IMR-90 (cell line): ENCODE measurements around the gene TK2. TPM values are rescaled to one million over a fixed set of nuclear protein-coding genes. Genes with fewer than 3 reads are reported as not detected.

ENCODE experiments used
- ATAC-seq: fragments of 200-7000 bp; cut with Tn5 transposase; 2 replicates; pipeline ENCODE4 v1.9.1; 2020; ENCODE audit warnings: low read depth, mild to moderate bottlenecking, moderate library complexity
- BruUV-seq: library from RNA; stranded (reverse); fragments of 400-500 nt; replicated peaks from 2 replicates; lab custom pipeline; 2021; lab: Mats Ljungman, UMichigan
- CTCF ChIA-PET: fragments of 300-600 bp; formaldehyde crosslinking; extraction: SDS; loops from one replicate; lab custom pipeline; 2021; ENCODE audit warnings: antibody characterized with exemption; lab: Yijun Ruan, JAX
- POLR2A ChIA-PET: fragments of 300-600 bp; sonication (Branson Sonifier 250); formaldehyde crosslinking; loops from one replicate; lab custom pipeline; 2022; ENCODE audit warnings: antibody characterized with exemption; ENCODE audit not compliant: unreplicated experiment; lab: Charles Lee
- DNase-seq: peaks from one replicate; pipeline ENCODE4 v3.0.0; 2013
- H2AFZ ChIP-seq: replicated peaks from 2 replicates; pipeline ENCODE3; 2013; ENCODE audit warnings: low read length, mild to moderate bottlenecking; ENCODE audit not compliant: poor library complexity
- H2AK5ac ChIP-seq: 2 replicates; pipeline ENCODE4 v1.6.1; 2013; ENCODE audit warnings: low read depth, low read length, inconsistent platforms
- H2AK9ac ChIP-seq: replicated peaks from 2 replicates; pipeline ENCODE3; 2013; ENCODE audit warnings: mild to moderate bottlenecking, low read depth, low read length, moderate library complexity; ENCODE audit not compliant: poor library complexity
- H2BK120ac ChIP-seq: 2 replicates; pipeline ENCODE4 v1.6.1; 2013; ENCODE audit warnings: low read depth, low read length, inconsistent platforms
- H2BK15ac ChIP-seq: 3 replicates; pipeline ENCODE4 v1.6.1; 2013; ENCODE audit warnings: low read depth, low read length, inconsistent platforms
- H2BK20ac ChIP-seq: 2 replicates; pipeline ENCODE4 v1.6.1; 2013; ENCODE audit warnings: low read depth, mild to moderate bottlenecking, inconsistent platforms, low read length, moderate library complexity
- H2BK5ac ChIP-seq: 2 replicates; pipeline ENCODE4 v1.6.1; 2013; ENCODE audit warnings: mild to moderate bottlenecking, low read depth, low read length, inconsistent platforms; ENCODE audit not compliant: poor library complexity, severe bottlenecking
- H3K14ac ChIP-seq: replicated peaks from 2 replicates; pipeline ENCODE4 v1.6.1; 2013; ENCODE audit warnings: low read depth, low read length, inconsistent platforms
- H3K18ac ChIP-seq: 2 replicates; pipeline ENCODE4 v1.6.1; 2013; ENCODE audit warnings: low read depth, low read length, control low read depth
- H3K23ac ChIP-seq: 2 replicates; pipeline ENCODE4 v1.6.1; 2013; ENCODE audit warnings: low read depth, low read length, inconsistent platforms
- H3K27ac ChIP-seq: 2 replicates; pipeline ENCODE4 v1.5.1; 2013; ENCODE audit warnings: mild to moderate bottlenecking, control low read depth, low read length; ENCODE audit not compliant: insufficient read depth
- H3K27me3 ChIP-seq: 2 replicates; pipeline ENCODE4 v1.6.1; 2013; ENCODE audit warnings: low read length; ENCODE audit not compliant: control insufficient read depth, insufficient read depth
- H3K36me3 ChIP-seq: 2 replicates; pipeline ENCODE4 v1.6.1; 2013; ENCODE audit warnings: low read length, mixed read lengths; ENCODE audit not compliant: control insufficient read depth, insufficient read depth
- H3K4ac ChIP-seq: 2 replicates; pipeline ENCODE4 v1.6.1; 2013; ENCODE audit warnings: low read depth, low read length, inconsistent platforms
- H3K4me1 ChIP-seq: 2 replicates; pipeline ENCODE4 v1.6.1; 2013; ENCODE audit warnings: low read length, mixed read lengths; ENCODE audit not compliant: control insufficient read depth, insufficient read depth
- H3K4me2 ChIP-seq: 2 replicates; pipeline ENCODE4 v1.6.1; 2013; ENCODE audit warnings: low read depth, mild to moderate bottlenecking, control low read depth, low read length, moderate library complexity
- H3K4me3 ChIP-seq: 2 replicates; pipeline ENCODE4 v1.5.1; 2013; ENCODE audit warnings: low read depth, mild to moderate bottlenecking, control low read depth, low read length, moderate library complexity; ENCODE audit not compliant: insufficient read depth
- H3K56ac ChIP-seq: 2 replicates; pipeline ENCODE4 v1.6.1; 2013; ENCODE audit warnings: low read length, inconsistent platforms; ENCODE audit not compliant: insufficient read depth; ENCODE audit errors: extremely low read depth
- H3K79me1 ChIP-seq, 2 experiments: 2 replicates each; pipeline ENCODE4 v1.6.1; 2013; ENCODE audit warnings: low read length in 2 of 2, inconsistent platforms in 1 of 2, low read depth in 1 of 2
- H3K9ac ChIP-seq: 2 replicates; pipeline ENCODE4 v1.6.1; 2013; ENCODE audit warnings: low read depth, low read length, control low read depth
- H3K9me1 ChIP-seq: 2 replicates; pipeline ENCODE4 v1.6.1; 2013; ENCODE audit warnings: low read length, inconsistent platforms; ENCODE audit not compliant: insufficient read depth
- H3K9me3 ChIP-seq: 2 replicates; pipeline ENCODE4 v1.6.1; 2013; ENCODE audit warnings: low read length; ENCODE audit not compliant: control insufficient read depth, insufficient read depth
- H4K20me1 ChIP-seq: 2 replicates; pipeline ENCODE4 v1.6.1; 2013; ENCODE audit warnings: low read length, inconsistent platforms; ENCODE audit not compliant: insufficient read depth
- H4K5ac ChIP-seq: 2 replicates; pipeline ENCODE4 v1.6.1; 2013; ENCODE audit warnings: mild to moderate bottlenecking, low read depth, low read length, control low read depth
- H4K8ac ChIP-seq, 2 experiments: 2 replicates each; pipeline ENCODE4 v1.6.1; 2013; ENCODE audit warnings: low read depth in 2 of 2, low read length in 2 of 2, control low read depth in 1 of 2, inconsistent platforms in 1 of 2
- H4K91ac ChIP-seq: 2 replicates; pipeline ENCODE4 v1.6.1; 2013; ENCODE audit warnings: low read depth, low read length, inconsistent platforms; ENCODE audit not compliant: insufficient read depth
- BHLHE40 ChIP-seq: fragments of 150-350 bp; IDR thresholded peaks from 2 replicates; pipeline ENCODE4 v1.6.1; 2016; ENCODE audit warnings: mild to moderate bottlenecking, low read depth, low read length
- CEBPB ChIP-seq: IDR thresholded peaks from 2 replicates; pipeline ENCODE4 v1.6.1; 2012; ENCODE audit warnings: low read depth, low read length, improper control_type of control experiment
- CHD1 ChIP-seq: IDR thresholded peaks from 2 replicates; pipeline ENCODE4 v1.6.1; 2012; ENCODE audit warnings: low read depth, low read length, improper control_type of control experiment
- CTCF ChIP-seq: conservative IDR thresholded peaks from 2 replicates; pipeline ENCODE4 v1.5.1; 2012; ENCODE audit warnings: mild to moderate bottlenecking, low read depth, low read length, improper control_type of control experiment
- ELK1 ChIP-seq: fragments of 150-350 bp; IDR thresholded peaks from 2 replicates; pipeline ENCODE4 v1.6.1; 2016; ENCODE audit warnings: low read depth, mild to moderate bottlenecking, low read length, moderate library complexity, borderline replicate concordance
- FOS ChIP-seq: fragments of 150-350 bp; IDR thresholded peaks from 2 replicates; pipeline ENCODE4 v1.6.1; 2016; ENCODE audit warnings: low read depth, low read length
- MAFK ChIP-seq: IDR thresholded peaks from 2 replicates; pipeline ENCODE4 v1.6.1; 2012; ENCODE audit warnings: low read depth, low read length, improper control_type of control experiment
- MAZ ChIP-seq: IDR thresholded peaks from 2 replicates; pipeline ENCODE4 v1.6.1; 2012; ENCODE audit warnings: low read depth, mild to moderate bottlenecking, low read length, improper control_type of control experiment, moderate library complexity, borderline replicate concordance
- MXI1 ChIP-seq: IDR thresholded peaks from 2 replicates; pipeline ENCODE4 v1.6.1; 2012; ENCODE audit warnings: low read depth, mild to moderate bottlenecking, low read length, moderate library complexity, borderline replicate concordance
- NFE2L2 ChIP-seq: fragments of 150-350 bp; IDR thresholded peaks from 2 replicates; pipeline ENCODE4 v1.6.1; 2016; ENCODE audit warnings: low read depth, mild to moderate bottlenecking, low read length
- POLR2A ChIP-seq: IDR thresholded peaks from 2 replicates; pipeline ENCODE4 v1.6.1; 2012; ENCODE audit warnings: mild to moderate bottlenecking, low read depth, low read length
- RAD21 ChIP-seq: IDR thresholded peaks from 2 replicates; pipeline ENCODE4 v1.6.1; 2012; ENCODE audit warnings: low read length, improper control_type of control experiment
- RCOR1 ChIP-seq: IDR thresholded peaks from 2 replicates; pipeline ENCODE4 v1.6.1; 2012; ENCODE audit warnings: mild to moderate bottlenecking, low read length, improper control_type of control experiment; ENCODE audit not compliant: insufficient replicate concordance
- RFX5 ChIP-seq: IDR thresholded peaks from 2 replicates; pipeline ENCODE4 v1.8.0; 2012; ENCODE audit warnings: low read depth, mild to moderate bottlenecking, low read length, moderate library complexity
- SMC3 ChIP-seq: fragments of 150-350 bp; IDR thresholded peaks from 2 replicates; pipeline ENCODE4 v1.6.1; 2016; ENCODE audit warnings: low read depth, mild to moderate bottlenecking, antibody characterized with exemption, low read length, moderate library complexity
- USF2 ChIP-seq: fragments of 150-350 bp; IDR thresholded peaks from 2 replicates; pipeline ENCODE4 v1.6.1; 2017; ENCODE audit warnings: mild to moderate bottlenecking, antibody characterized with exemption, low read length, low read depth
- WGBS, 2 experiments: methylation state at CpG; one replicate each; pipeline versions ENCODE4 v1.1.5 to v1.1.7; 2013; ENCODE audit warnings: missing lambda C conversion rate in 2 of 2; ENCODE audit not compliant: insufficient read length in 1 of 2; ENCODE audit errors: extremely low coverage in 2 of 2; 5-methylcytosine and 5-hydroxymethylcytosine counted together
- dilution Hi-C: fragments of 300-500 bp; cut with HindIII; formaldehyde crosslinking; loops from one replicate; pipeline ENCODE4 v1.14.3; 2018; ENCODE audit warnings: low sequenced_read_pairs; ENCODE audit not compliant: unreplicated experiment
- in situ Hi-C: fragments of 300-500 bp; cut with MboI; formaldehyde crosslinking; loops from 3 replicates; pipeline ENCODE4 v1.14.3; 2019; ENCODE audit warnings: low sequenced_read_pairs, inconsistent platforms, mixed read lengths
- intact Hi-C: fragments of 100-400 bp; cut with micrococcal nuclease; formaldehyde crosslinking; loops from 2 replicates; pipeline ENCODE4 v1.10.0; 2022
- polyA plus RNA-seq, 3 experiments: library from polyadenylated mRNA; depleted of rRNA; stranded (reverse); fragments of >200 nt; gene quantifications; 2 replicates each; pipeline ENCODE4 v1.2.3, GENCODE V29; 2012; ENCODE audit warnings: low replicate concordance in 1 of 3
- total RNA-seq: library from RNA; depleted of rRNA; stranded (reverse); fragments of >200 nt; gene quantifications from 2 replicates; pipeline ENCODE4 v1.2.3, GENCODE V29; 2012

Gene TK2
- total and polyA plus RNA-seq, 2 of the 4 experiments (the other 2 are of a cell fraction) = 14.7 to 16.5 TPM

- Histone ChIP-seq H2AK5ac (no peak overlapping the region), H3K9ac (no peak overlapping the region), H4K91ac (no peak overlapping the region), H2BK15ac (no peak overlapping the region), H3K4ac (no peak overlapping the region), H3K9me3 (peaks cover 2% of the 10 kb centered on the region; the same call in 1 of the 2 replicates), H4K8ac (no peak overlapping the region), H3K4me3 (no peak overlapping the region), H3K4me2 (no peak overlapping the region), H4K20me1 (no peaks in the 10 kb centered on the region), H2BK120ac (no peak overlapping the region), H4K5ac (no peak overlapping the region), H2AFZ (no peak overlapping the region), H2AK9ac (no peak overlapping the region), H3K9me1 (no peaks in the 10 kb centered on the region), H3K79me1 (no peaks in the 10 kb centered on the region), H2BK5ac (no peak overlapping the region), H3K18ac (no peak overlapping the region), H3K23ac (no peak overlapping the region), H2BK20ac (no peak overlapping the region), H3K4me1 (no peaks in the 10 kb centered on the region), H3K27me3 (peaks cover 45% of the 10 kb centered on the region), H3K27ac (no peak overlapping the region), H3K14ac (no peak overlapping the region), H3K56ac (no peak overlapping the region), H3K36me3 (no peaks in the 10 kb centered on the region)
- in situ Hi-C loops = no loop called here
- intact Hi-C loops = no loop called here
- POLR2A ChIA-PET = no interaction called here
- 75% methylated on average over 3 of the region's 10 CpGs; no CpG with 5 or more reads in 1 of the 2 experiments for WGBS, 2 experiments
- no TSS peak for BruUV-seq
- dilution Hi-C loops = no loop called here
- no peak for ATAC-seq
- CTCF ChIA-PET = no interaction called here
- TF ChIP-seq CEBPB = no peak
- no peak for TF ChIP-seq POLR2A
- no peak for TF ChIP-seq FOS
- TF ChIP-seq RCOR1 = no peak
- no peak for TF ChIP-seq MXI1
- TF ChIP-seq CHD1 = no peak
- no peak for TF ChIP-seq MAZ
- TF ChIP-seq USF2 = no peak
- TF ChIP-seq SMC3 = no peak
- TF ChIP-seq MAFK = no peak
- TF ChIP-seq ELK1 = no peak
- no peak for TF ChIP-seq CTCF
- no peak for TF ChIP-seq NFE2L2
- no peak for TF ChIP-seq RFX5
- no peak for TF ChIP-seq BHLHE40
- TF ChIP-seq RAD21 = no peak
- no peak for DNase-seq
Measured at GRCh38 chr16:66471716-66472393, 78.1 kb downstream of the TK2 start.
